KBM-7 (cell line): Measurements from ENCODE around the gene LHPP.

Source experiments
- DNase-seq: peaks from one replicate; pipeline ENCODE4 v3.0.0-alpha.2; 2015
- in situ Hi-C: fragments of 300-500 bp; cut with MboI; formaldehyde crosslinking; loops from 2 replicates; pipeline ENCODE4 v1.14.3; 2020; ENCODE audit warnings: low sequenced_read_pairs, low pct_unique_long_range_greater_than_20kb, mixed read lengths

Gene LHPP

GRCh38 chr10:124465777-124466488 lies 4.3 kb downstream of the LHPP start:
- no peak for DNase-seq
- in situ Hi-C loops: no loop called here

DNA sequence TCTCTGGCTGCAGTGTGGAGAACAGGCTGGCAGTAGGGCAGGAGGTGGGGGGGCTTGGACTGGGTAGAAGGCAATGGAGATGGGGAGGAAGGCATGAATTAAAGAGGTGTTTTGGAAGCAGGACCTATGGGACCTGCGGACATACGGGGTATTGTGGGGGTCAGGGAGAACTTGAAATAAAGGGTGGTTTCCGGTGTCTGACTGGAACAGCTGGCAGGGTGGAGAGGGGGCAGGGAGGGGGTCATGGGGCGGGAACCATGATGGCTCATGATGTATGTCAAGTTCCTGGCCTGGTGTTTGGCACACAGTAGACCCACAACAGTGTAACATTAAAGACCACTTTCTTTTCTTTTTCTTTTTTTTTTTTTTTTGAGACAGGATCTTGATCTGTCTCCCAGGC lies 5.5 kb downstream of the LHPP start:
- in situ Hi-C loops: no loop called here

DNA sequence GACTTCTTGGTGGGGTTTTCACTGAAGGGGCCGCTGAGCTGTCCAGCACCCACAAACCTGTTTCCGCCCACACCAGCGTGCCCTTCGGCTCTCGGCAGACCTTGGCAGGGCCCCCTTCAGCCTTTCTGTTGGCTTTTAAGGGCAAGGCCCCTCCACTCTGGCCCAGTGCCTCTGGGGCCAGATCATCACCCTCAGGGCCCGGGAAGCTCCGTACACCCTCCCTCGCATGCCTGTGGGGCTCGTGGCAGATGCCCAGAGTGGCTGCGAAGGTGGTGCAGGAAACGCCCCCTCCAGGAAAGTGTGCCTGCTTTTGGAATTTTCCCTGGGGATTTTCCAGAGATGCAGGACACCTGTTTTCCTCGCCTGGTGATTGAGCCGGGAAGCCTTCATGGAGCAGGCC lies 7.0 kb downstream of the LHPP start:
- DNase-seq: no peak
- in situ Hi-C loops: no loop called here

More for the DNA sequence above, 5.5 kb downstream of the LHPP start:
- no peak for DNase-seq

DNA sequence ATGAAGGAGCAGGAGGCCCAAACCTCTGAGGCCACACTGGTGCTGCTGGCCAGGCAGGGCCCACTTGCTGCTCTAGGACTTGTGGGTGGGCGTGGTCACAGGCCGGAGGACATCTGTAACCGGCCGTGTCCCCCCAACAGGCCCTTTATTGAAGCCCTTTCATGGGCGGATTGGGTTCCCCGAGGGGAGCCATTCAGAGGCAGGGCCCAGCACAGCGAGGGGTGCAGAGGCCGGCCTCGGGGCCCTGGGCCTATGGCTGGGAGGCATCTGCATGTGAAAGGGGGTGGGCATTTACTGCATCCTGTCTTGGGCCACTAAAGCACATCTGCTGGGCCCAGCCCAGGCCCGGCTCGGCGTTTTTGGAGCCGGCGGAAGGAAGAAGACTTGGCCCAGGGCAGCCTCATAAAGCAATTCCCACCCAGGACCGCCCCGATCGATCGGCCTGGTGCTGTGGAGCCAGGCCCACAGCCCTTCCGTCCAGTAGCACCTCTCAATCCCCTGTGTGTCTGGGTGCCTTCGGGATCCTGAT lies 8.4 kb downstream of the LHPP start:
- DNase-seq: no peak
- in situ Hi-C loops: no loop called here

- peak; percentile 41 for DNase-seq
- in situ Hi-C loops: no loop called here
These were observed 9.2 kb downstream of the LHPP start for GRCh38 chr10:124470544-124471434.

- in situ Hi-C loops: no loop called here
- peak; percentile 29 for DNase-seq
These were observed 10.4 kb downstream of the LHPP start for GRCh38 chr10:124472071-124472470.

DNA sequence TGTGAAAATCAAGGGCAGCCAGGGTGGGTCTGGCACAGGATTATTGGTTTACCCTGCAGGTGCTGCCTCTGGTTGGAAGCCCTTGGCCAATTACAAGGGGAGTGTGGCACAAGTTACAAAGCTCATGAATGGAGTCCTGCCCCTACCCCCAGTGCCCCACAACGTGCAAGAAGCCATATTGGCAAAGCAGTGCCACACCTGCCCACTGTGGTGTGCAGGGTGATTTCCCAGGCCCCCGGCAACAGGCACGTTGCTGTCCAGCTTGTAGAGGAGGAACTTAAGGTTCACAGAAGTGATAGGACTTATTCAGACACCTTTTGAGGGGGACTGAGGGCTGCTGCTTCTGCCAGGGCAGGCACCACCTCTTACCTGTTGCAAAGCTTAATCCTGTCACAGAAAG lies 11.4 kb downstream of the LHPP start:
- DNase-seq: no peak
- in situ Hi-C loops: no loop called here

DNA sequence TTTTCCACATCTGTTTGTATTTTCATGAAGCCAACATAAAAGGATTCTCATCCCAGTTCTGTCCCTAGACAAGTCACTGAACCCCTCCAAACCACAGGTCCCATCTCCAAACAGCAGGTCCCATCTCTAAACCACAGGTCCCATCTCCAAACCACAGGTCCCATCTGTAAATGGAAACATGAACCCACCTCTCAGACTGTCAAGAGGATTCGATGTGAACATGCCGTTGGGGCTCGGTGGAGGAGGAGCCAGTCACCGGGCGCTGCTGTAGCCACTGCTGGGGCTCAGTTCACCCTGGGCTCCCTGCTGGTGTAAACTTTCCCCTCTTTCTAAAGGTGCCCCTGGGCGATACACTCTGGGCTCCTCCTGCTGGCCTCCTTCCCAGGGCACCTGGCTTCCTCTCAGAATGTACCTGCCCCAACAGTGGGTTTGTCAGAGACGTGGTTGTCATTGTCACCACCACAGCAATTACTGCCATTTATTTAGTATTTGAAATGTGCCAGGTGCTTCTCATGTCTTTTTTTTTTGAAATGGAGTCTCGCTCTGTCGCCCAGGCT lies 13.0 kb downstream of the LHPP start:
- peak; percentile 20 for DNase-seq
- in situ Hi-C loops: no loop called here

- no peak for DNase-seq
- in situ Hi-C loops: no loop called here
These were observed 14.6 kb downstream of the LHPP start for GRCh38 chr10:124476043-124476725.

DNA sequence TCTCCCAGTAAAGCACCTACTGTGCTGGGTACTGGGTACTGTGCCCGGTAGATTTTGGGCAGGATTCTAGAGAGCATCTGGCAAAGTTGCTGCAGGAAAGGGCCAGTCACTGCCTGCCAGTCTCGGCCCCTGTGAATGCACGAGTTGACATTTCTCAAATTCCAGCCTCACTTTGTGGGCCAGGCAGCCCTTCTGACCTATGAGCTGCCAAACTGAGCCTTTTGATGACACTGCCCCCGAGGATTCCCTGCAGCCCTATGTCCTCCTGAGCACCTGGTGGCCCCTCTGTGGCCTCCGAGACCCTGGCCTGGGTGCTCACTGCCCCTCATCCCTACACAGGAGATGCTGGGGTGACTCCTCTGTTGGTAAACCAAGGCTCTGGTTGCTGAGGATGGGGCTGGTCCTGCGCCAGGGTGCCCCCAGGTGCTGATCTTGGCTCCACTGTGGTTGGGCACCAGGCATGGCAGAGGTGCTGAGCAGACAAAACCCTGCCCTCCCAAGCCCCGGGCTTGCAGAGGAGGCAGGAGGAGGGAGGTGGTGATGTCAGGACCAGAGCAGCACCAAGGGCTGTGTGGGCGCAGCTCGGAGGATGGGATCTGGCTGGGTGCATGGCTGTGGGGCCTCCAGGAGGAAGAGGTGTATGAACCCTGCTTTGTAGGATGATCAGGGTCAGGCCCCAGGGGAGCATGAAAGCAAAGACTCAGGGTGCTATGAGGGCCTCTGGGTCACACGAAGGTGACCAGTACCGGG lies 16.2 kb downstream of the LHPP start:
- in situ Hi-C loops: no loop called here

GRCh38 chr10:124478515-124478914 lies 16.9 kb downstream of the LHPP start:
- in situ Hi-C loops: no loop called here
- no peak for DNase-seq

More for the DNA sequence above, 16.2 kb downstream of the LHPP start:
- DNase-seq: no peak

- no peak for DNase-seq
- in situ Hi-C loops: no loop called here
These were observed 19.2 kb downstream of the LHPP start for GRCh38 chr10:124480860-124481259.

DNA sequence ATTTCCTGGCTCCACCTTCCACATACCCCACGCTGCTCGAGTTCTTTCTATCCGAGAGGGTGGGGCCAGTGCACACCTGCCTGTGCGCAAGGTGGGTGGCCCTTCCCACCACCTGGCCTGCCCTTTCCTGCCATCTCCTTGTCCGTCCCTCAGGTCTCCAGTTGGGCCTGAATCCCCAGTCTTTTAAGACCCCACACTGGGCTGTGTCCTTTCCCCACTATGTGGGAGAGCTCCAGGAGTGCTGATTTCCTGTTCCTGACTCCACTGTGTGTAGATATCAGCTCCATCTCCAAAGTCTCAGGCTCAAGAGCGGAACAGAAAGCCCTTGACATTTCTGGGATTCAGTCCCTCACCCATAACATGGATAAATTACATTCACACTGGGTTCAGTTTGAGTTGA lies 20.1 kb downstream of the LHPP start:
- no peak for DNase-seq
- in situ Hi-C loops: no loop called here

GRCh38 chr10:124482236-124482800 lies 20.7 kb downstream of the LHPP start:
- in situ Hi-C loops: no loop called here
- DNase-seq: no peak

- in situ Hi-C loops: no loop called here
- DNase-seq: no peak
These were observed 21.3 kb downstream of the LHPP start for GRCh38 chr10:124482876-124483275.

- DNase-seq: no peak
- in situ Hi-C loops: no loop called here
These were observed 22.4 kb downstream of the LHPP start for GRCh38 chr10:124484031-124484430.

DNA sequence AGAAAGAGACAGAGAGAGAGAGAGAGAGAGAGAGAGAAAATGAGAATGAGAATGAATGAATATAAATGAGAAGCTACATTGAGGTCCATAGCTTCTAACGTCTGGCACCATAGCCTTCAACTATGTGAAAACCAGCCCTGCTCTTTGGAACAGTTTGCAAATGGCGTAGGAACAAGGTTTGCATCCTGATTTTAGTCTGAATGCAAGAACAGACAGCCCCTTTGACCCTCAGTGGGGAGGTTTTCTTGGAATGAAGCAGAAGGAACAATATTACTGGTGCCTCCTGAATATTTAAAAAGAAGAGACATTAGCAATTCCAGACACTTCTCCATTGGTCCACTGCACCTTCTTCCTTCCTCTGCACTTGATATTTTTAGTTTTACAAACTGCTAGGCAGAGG lies 23.0 kb downstream of the LHPP start:
- no peak for DNase-seq
- in situ Hi-C loops: no loop called here

GRCh38 chr10:124486635-124487034 lies 25.0 kb downstream of the LHPP start:
- no peak for DNase-seq
- in situ Hi-C loops: no loop called here
